A673 (cell line): ENCODE measurements around the gene TGM2.

Source experiments
- EZH2 ChIP-seq: fragments of 200-600 bp; sonication (generic); IDR thresholded peaks from 2 replicates; pipeline ENCODE4 v1.6.1; 2017; ENCODE audit warnings: borderline replicate concordance, low read depth, mild to moderate bottlenecking, mixed read lengths, antibody characterized with exemption, low read length; ENCODE audit not compliant: poor library complexity, severe bottlenecking
- TF ChIP-seq, protein P1 (sequence below): fragments of 300-800, 200-600 bp; sonication (generic); conservative IDR thresholded peaks from 2 replicates; pipeline ENCODE4 v1.5.1; 2017; ENCODE audit warnings: low read depth, mild to moderate bottlenecking, antibody characterized with exemption, low read length, moderate library complexity, mixed read lengths

DNA sequence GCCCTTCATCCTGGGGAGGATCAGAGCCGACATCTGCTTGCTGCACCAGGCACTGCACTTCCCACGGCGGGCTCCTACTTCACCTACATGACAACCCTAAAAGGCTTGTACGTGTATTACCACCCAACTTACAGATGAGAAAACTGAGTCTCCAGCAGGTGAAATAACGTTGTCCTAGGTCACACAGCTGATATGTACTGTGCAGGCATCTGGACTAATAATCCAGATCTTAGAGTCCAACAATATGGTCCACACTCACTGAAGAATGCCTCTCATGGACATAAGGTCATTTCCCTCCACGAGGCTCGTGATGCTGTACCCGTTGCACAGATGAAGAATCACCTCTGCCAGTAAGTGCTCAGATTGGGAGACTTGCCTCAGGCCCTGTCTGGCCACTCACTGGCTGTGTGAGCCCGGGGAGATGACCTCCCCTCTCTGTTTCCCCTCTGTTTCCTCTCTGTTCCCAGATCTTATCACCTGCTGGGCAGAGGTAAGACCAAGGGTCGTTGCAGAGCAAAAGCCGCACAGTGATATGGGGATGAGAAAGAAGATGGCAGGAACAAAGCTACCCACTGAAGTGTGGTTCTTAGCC is 32.1 kb downstream of the TGM2 start:
- TF ChIP-seq, protein P1, sequence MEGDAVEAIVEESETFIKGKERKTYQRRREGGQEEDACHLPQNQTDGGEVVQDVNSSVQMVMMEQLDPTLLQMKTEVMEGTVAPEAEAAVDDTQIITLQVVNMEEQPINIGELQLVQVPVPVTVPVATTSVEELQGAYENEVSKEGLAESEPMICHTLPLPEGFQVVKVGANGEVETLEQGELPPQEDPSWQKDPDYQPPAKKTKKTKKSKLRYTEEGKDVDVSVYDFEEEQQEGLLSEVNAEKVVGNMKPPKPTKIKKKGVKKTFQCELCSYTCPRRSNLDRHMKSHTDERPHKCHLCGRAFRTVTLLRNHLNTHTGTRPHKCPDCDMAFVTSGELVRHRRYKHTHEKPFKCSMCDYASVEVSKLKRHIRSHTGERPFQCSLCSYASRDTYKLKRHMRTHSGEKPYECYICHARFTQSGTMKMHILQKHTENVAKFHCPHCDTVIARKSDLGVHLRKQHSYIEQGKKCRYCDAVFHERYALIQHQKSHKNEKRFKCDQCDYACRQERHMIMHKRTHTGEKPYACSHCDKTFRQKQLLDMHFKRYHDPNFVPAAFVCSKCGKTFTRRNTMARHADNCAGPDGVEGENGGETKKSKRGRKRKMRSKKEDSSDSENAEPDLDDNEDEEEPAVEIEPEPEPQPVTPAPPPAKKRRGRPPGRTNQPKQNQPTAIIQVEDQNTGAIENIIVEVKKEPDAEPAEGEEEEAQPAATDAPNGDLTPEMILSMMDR: no peak
- no peak for TF ChIP-seq EZH2
